Stimulated activated CD4-positive, alpha-beta T cell treated with anti-CD3 and anti-CD28 coated beads, Interleukin-4, amount 100 ng/mL, for 1 hour (primary cell): ENCODE measurements around the gene SLC35E2B.
"Not testable (repeated sequence)": the region's sequence is repeated elsewhere in the genome, so short reads cannot be mapped to it uniquely, and the experiment has no call there.

Experiments
- DNase-seq: peaks from one replicate; pipeline ENCODE4 v3.0.0-alpha.2; 2020

Gene SLC35E2B

GRCh38 chr1:1702506-1702905 is 9.9 kb upstream of the SLC35E2B start:
- DNase-seq = not testable (repeated sequence)

DNA sequence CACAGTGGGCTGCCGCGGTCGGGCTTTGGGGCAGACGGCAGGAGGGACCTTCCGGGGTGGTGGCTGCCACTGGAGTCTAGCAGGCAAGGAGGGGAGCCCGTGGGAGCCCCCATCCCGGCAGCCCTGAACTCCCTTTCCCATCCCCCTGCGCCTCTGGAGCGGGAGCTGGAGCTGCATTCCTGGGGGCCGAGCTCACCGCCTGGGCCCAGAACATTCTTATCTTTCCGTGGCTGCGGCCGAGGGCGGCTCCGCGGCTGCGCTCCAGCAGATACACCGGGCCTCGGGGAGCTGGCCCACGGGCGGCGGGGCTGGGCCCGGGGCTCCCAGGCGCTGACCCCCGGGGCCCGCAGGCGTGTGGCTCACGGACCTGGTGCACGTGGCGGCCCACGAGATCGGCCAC is 8.0 kb upstream of the SLC35E2B start:
- DNase-seq = not testable (repeated sequence)

- DNase-seq = not testable (repeated sequence)
Observed at GRCh38 chr1:1700067-1700466, 7.5 kb upstream of the SLC35E2B start.

DNA sequence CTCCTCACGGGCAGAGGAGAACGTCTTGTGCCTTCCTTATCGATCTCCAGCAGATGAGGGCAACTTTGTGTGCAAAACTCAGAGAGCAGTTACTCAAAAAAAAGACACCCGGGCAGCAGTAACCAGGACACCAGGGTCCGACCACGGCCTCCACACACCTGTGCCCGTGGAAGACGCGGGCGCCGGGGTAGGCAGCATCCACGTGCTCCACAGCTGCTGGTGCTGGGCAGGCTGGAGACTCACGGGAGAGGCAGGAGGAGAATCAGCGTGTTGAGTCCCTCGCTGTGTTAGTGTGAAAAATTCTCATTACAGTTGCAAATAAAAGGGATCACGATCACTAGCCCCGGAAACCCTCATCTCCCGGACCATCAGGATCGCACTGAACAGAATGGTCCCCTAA is 6.5 kb upstream of the SLC35E2B start:
- DNase-seq = not testable (repeated sequence)

- DNase-seq = not testable (repeated sequence)
Observed at GRCh38 chr1:1697358-1698183, 5.0 kb upstream of the SLC35E2B start.

DNA sequence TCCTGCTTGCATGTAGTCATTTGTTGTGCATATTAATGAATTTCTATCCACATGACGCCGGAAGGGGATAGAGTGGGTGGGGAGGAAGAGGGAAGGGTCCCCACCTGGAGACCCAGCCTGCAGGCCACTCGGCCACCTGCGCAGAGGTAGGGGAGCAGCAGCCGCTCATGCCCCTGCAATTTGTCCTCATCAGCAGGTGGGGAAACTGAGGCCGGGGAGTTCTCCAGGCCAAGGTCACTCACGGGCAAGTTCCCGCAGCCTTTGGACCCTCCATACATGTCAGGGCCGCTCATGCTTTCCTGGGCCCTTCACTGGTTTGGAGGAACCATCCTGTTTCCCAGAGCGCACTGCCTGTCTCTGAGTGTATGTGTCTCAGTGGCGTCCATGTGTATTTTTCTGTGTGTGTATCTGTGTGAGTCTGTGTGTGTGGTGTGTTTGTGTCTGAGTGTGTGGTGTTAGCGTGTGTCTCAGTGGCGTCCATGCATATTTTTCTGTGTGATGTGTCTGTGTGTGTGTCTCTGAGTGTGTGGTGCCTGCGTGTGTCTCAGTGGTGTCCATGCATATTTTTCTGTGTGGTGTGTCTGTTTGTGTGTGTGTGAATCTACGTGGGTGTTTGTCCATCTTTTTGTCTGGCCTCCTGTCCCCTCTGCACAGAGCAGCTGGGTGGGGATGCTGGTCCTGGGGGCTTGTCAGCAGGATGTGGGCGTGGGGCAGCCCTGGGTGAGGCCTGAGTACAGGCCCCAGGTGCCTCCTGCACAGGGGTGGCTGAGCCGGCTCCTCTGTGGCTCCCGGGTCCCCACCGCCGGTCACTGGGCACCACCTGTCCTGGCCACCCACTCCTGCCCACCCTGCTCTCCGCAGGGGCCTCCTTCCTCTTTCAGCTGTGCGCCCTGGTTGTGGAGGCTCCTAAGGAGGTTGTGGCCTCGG is 4.1 kb upstream of the SLC35E2B start:
- DNase-seq = not testable (repeated sequence)

- peak; percentile 77 for DNase-seq
Observed at GRCh38 chr1:1692324-1692713, 276 bp downstream of the SLC35E2B start.

- DNase-seq = not testable (repeated sequence)
Observed at GRCh38 chr1:1691443-1691842, 1.2 kb downstream of the SLC35E2B start.

GRCh38 chr1:1689526-1689925 is 3.1 kb downstream of the SLC35E2B start:
- not testable (repeated sequence) for DNase-seq

DNA sequence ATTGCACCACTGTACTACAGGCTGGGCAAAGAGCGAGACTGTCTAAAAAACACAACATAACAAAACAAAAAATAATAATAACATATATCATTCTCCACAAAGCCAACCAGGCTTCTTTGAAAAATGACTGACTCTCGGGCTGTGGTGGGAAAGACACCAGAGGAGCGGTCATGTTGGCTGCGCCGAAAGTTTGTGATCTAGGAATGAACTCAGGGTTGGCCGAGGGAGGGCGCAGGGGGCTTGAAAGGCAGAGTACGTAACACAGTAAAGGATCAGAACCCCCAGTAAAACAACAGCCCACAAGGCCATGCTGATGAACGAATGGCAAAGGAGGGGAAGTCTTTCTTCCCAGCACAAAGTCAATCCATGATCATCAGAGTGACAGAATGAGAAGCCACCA is 4.7 kb downstream of the SLC35E2B start:
- DNase-seq = no peak

GRCh38 chr1:1684031-1684681 is 8.4 kb downstream of the SLC35E2B start:
- DNase-seq = no peak

- peak; percentile 1 for DNase-seq
Observed at GRCh38 chr1:1683104-1683905, 9.3 kb downstream of the SLC35E2B start.

- peak; percentile 1 for DNase-seq
Observed at GRCh38 chr1:1680912-1681273, 11.7 kb downstream of the SLC35E2B start.

DNA sequence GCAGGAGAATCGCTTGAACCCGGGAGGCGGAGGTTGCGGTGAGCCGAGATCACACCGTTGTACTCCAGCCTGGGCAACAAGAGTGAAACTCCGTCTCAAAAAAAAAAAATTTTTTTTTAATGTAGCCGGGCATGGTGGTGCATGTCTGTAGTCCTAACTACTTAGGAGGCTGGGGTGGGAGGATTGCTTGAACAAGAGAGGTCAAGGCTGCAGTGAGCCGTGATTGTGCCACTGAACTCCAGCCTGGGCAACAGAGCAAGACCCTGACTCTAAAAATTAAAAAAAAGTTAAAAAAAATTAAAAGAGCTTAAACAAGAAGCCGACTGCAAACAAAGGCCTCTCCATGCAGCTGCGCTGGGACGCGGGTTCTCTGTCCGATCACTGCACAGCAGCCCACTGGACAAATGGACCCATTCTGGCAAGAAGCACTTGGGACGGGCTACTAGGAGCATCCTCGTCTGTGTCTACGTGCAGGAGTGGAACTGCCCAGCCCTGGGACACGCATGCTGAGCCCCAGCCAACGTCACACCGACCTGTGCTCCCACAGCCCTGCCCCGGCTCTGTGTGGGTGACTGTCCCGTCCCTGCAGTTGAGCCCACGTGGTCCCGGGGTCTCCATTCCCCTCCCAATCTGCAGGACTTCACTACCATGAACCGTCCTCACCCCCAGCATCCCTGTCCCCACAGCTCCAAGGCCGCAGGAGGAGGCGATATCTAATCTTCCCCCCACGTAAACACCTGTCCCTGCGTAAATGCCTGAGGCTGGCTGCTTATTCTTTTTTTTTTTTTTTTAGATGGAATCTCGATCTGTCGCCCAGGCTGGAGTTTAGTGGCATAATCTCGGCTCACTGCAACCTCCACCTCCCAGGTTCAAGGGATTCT is 12.3 kb downstream of the SLC35E2B start:
- DNase-seq = peak; percentile 1

DNA sequence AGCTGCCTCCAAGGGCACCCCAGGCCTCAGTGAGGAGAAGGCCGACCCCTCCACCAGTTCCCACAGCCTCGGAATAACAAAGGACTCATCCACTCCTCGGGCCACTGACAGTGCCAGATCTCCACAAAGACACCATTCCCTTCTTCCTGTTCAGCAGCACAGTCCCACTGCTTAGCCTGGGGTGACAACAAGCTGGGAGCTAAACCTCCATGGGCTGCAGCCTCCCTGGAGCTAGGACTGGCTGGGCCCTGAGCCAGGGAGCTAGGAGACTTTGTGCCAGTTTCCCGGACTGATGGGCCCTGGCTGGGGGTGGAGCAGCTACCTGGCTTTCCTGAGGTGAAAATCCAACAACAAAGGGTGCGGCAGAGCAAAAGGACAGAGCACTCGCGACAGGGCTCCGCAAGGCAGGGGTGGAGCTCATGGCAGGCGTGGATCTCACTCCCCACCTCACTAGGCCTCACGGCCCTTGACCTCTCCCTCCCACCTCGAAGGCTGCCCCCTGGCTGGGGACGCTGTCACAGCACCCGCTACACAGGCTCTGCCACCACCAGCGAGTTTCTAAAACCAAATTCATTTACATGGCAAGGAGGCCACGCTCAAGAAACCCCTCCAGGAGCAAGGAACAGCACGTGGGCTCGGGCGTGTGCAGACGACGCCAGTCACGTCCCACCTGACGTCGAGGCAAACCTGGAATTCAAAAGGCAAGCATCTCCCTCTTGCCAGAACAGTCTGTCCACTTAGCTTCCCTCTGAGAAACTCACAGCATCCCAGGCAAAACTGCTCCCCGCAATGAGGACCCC is 13.8 kb downstream of the SLC35E2B start:
- peak; percentile 59 for DNase-seq

DNA sequence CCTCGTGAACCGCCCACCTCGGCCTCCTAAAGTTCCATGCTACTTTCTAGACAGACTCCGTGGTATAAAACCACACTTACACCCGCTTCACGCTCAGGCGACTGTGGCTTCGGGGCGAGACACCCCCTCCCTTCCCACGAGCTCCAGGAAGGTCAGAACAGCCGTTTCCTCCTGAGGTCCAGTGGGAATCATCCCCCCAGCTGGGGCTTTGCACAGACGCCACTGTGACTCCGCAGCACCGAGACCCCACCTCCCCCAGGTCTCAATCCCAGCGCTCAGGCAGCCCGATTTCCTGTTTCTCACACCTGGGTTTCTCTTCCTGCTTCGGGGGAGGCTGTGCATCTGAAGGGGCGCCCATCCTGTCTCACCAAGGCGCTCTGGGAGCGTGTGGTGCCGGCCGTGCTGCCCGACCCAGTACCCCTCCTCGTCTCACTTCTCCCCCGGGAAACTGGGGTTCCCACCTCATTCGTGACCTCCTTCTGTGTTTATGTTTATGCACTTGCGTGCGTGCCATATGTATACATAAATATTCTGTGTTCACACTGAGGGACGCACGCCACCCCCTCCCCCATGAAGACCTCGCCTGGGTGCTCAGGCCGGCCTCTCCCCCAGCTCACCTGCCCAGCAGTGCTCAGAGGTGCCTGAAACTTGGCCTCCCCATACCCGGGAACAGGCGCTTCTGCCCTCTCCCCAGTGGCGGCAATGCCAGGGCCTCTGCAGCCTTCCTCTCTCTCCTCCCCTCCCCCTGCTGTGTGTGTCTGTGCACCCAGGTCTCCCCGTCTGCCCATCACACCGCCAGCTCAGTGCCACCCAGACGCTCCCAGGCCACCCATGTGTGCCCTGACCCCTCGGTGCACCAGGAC is 14.6 kb downstream of the SLC35E2B start:
- DNase-seq = peak; percentile 50

DNA sequence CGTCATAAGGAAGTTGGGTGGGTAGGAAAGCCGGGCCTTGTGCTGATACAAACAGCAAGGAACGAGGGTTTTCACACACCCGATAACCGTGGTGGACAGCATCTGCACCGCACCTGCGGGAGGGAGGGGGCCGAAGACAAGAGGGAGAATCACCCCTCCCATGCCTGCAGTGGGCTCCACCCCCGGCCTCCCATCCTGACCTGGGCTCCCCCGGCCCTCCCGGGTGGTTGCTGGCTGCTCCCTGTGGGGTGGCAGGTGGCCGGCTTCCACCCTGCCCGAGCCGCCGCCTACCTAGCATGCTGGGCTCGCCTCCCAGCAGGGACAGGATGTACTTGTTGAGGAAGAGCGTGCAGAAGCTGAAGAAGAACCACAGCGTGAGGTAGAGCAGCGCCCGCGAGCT is 16.5 kb downstream of the SLC35E2B start:
- DNase-seq = not testable (repeated sequence)

- DNase-seq = not testable (repeated sequence)
Observed at GRCh38 chr1:1675218-1675617, 17.4 kb downstream of the SLC35E2B start.

GRCh38 chr1:1674806-1675205 is 17.8 kb downstream of the SLC35E2B start:
- not testable (repeated sequence) for DNase-seq
